NCI-H2081 (cell line): ENCODE measurements around the gene CORO6.

Experiments
- DNase-seq, 2 experiments: peaks; one replicate each; lab custom pipeline; 2025; lab: John Stamatoyannopoulos, UW

The CORO6 gene

DNA sequence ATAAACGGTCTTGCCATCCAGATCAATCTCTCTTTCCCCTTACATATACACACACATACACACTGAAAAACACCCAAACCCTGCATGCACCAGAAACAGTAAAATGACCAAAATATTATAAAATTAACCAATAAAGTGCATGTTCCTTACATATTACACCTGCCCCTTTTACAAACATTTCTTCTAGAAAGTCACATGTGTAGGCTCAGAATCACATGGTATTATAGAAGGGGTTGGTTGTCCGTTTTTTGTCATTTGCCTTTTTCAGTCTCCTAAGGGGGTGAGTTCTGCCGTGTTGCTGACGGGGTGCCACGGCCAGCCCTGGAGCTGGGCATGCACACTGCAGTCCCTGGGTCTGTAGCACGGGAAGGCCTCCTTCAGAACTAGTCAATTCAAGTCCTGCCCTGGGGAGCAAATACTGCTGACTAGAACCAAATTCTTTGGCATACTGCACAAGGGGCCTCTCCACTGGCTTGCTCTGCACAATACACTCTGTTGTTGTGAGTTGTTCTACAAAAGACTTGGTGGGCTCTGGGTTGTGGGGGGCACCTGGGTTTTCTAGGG is 8.0 kb upstream of the CORO6 start:
- DNase-seq: no peak

DNA sequence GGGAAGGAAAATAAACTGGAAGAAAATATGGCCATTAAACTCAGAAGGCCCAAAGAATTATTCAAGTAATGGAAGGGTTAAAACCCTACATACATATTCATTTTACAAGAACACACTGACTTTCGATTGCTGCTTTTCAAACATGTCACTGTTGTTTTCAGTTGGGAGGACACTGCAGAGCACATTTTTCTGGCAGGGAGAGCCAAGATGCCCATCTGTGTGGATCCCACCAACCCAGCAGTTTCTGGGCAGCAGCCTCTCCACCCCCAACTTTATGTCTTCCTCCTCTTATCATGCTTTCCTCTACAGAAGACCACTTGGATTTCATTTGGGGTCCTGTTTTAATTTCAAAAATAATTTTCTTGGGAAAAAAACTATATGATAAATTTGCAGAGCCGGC is 7.1 kb upstream of the CORO6 start:
- no peak for DNase-seq

DNA sequence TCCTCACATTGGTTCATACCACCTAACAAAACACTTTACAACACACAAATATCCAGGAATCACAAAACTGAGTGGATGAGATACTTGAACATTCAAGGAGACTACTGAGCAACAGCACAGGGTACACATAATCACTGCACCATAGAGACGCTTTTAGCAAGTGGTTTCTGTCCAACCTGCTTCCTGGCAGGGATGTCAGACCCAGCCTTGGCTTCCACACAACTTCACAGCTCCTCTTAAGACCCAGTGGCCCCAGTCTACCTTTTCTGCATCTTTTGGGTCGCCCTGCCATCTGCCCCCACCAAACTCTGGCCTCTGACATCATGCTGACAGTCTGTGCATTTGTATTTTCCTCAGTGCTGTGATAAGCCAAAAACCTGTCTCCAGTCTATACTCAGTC is 5.9 kb upstream of the CORO6 start:
- no peak for DNase-seq

GRCh38 chr17:29627951-29628350 is 5.2 kb upstream of the CORO6 start:
- DNase-seq: no peak

GRCh38 chr17:29625037-29625750 is 2.5 kb upstream of the CORO6 start:
- no peak for DNase-seq

DNA sequence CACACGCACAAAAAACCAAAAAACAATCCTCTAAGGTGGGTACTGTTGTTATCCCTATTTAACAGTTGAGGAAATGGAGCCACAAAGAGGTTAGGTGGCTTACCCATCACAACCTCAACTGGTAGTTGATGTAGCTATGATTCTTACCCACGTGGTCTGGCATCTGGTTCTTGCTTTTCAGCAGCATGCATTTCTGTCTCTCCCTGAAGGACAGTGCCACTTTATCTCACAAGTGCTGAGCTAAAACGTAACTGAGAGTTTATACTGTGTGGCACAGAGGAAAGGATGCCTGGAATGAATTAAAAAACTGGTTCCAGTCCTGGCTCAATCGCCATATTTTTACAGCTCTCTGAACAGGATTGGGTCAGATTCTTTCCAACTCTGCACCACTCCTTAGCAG is 1.9 kb upstream of the CORO6 start:
- no peak for DNase-seq

- DNase-seq: no peak
Measured at GRCh38 chr17:29623283-29623647, 553 bp upstream of the CORO6 start.

- no peak for DNase-seq
Measured at GRCh38 chr17:29621751-29622194, 939 bp downstream of the CORO6 start.

GRCh38 chr17:29620779-29621500 is 1.8 kb downstream of the CORO6 start:
- no peak for DNase-seq

DNA sequence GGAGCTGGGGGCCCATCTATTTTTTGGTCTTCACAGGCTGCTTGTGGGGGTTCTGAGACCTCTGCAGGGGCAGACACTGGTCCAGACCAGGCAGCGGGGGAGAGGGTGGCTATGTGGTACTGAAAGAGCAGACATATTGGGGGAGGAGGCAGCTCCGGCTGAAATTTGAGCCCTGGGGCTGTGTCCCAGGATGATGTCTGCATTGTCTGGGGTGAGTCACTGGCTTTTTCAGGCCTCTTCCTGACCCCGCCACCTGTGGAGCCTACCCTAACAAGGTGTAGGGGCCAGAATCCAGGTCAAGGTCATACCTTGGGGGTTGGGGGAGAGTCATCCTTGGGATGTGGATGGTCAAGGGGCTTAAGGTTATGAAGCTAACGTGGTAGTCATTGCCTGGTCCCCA is 2.4 kb downstream of the CORO6 start:
- DNase-seq: no peak

DNA sequence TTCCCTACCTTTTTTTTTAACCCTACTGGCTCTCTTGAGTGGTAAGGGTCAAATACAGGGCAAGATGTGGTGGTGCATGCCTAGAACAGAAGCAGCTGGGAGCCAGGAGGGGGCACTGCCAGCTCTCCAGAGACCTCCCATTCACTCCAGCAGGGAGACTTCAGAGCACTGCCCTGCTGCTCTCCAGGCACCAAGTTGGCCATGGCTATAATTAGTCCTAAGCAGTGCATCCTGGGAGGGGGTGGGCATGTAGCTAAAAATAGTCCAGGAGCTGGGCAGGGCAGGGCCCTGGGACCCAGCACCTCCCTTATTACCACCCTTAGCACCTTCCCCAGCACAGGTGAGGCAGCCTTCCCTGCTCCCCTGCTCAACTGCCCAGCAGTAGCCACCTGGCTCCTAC is 3.5 kb downstream of the CORO6 start:
- DNase-seq: peak; percentile 11 to 12

- DNase-seq: no peak
Measured at GRCh38 chr17:29618272-29619065, 4.2 kb downstream of the CORO6 start.

- DNase-seq: peak; percentile 53 to 74
Measured at GRCh38 chr17:29617481-29618271, 5.0 kb downstream of the CORO6 start.

DNA sequence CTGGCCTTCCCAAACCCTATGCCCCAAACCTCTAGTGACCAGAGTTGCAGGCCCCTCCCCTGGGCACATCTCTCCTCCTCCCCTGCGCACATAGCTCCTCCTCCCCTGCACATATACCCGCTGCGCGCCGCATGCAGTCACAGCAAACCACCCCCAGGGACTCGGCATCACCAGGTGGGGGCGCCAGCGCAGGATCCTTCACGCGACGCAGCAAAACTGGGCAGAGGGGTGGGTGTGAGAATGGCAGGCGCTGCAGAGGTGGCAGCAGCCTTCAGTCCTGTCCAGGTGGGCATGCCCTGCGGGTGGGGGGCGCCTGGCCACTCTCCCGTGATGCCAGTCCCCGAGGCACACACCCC is 5.6 kb downstream of the CORO6 start:
- DNase-seq: peak; percentile 72 to 78

DNA sequence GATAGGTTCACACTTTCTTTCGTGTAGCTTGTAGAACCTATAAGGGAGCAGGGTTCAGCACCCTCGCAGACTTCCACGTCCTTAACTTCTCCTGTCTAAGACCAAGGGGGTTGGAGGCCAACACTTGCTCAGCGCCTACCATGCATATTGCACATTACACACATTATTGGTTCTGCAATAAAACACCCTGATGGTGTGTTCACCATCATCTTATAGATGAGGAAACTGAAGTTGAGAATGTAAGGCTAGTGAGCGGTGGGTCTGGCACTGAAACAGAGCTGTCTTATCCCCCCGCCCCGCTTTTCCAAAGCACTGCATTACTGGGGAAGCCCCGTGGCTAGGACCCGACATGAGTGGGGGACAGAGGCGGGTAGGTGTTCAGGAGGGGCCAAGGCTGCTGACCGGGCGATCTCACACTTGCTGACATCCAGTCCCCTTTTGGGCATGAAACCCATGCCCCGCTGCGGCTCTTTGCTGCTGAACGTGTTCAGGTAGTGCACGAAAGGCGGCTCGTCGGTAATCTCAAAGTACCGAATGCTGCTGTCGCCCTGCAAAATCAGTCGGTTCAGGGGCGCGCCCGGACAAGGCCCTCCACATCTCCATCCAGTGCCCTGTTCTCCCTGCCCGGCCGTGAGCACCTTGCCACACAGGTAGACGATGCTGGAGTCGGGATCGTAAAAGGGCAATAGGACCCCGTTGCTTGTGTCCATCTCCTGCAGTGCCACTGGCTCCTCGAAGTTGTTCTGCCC is 6.2 kb downstream of the CORO6 start:
- DNase-seq: no peak

DNA sequence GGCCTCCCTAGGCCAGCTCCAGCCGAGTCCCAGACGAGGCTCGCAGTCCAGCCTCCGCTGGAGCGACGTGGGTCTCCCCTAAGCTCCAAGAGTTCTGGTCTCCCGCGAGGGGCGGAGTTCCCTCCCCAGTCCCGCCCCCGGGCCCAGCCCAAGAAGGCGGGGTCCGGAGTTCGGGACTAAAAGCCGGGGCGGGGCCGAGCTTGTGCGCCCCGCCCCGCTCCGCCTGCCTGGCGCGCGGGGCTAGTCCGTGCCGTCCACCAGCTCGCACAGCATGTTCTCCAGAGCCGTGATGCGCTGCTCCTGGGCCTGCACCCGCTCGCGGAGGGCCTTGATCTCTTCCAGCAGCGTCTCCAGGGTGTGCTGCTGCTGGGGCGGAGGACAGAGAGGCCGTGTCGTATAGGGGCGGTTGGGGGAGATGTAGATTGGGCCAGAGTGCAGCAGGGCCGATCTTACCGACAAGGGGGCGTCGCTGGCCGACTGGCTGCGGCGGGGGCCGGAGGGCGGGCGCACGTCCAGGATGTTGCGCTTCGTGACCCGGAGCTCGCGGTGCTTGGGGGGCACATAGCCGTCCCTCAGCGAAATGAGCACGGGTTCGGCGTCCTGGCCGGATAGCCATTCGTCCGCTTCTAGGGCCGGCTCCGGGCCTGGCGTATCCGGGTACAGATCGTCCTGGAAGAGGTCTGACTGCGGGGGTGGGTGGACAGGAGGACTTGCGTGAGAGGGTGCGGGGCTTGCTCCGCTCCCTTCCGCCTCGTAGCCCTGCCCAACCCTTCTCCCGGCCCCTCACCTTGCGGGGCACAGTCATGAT is 7.0 kb downstream of the CORO6 start:
- DNase-seq: peak; percentile 46 to 66

DNA sequence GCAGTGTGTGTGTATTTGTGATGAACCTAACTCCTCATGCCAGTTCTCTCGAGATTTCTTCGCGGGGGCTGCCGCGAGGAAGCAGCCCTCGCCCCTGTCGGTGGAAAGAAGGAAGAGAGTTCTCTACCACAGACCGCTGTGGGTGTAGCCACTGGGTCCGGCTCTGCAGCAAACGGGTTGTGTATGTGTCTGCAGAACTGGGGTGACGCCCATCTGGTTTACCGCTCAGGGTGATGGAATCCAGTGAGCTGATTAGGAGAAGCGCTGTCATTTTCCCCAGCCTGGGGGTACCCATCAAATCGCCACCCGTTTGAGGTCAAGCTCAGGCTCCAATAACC is 7.7 kb downstream of the CORO6 start:
- no peak for DNase-seq

- DNase-seq: no peak
Measured at GRCh38 chr17:29614349-29615047, 8.2 kb downstream of the CORO6 start.

- DNase-seq: no peak
Measured at GRCh38 chr17:29613856-29614255, 8.9 kb downstream of the CORO6 start.

GRCh38 chr17:29613352-29613837 is 9.3 kb downstream of the CORO6 start:
- no peak for DNase-seq
